Effector memory CD4-positive, alpha-beta T cell (primary cell): Measurements from ENCODE around the gene CGB3.

ENCODE experiments used
- DNase-seq, 3 donors: peaks; one replicate each; pipeline ENCODE4 v3.0.0-alpha.2; 2020
- H3K27ac ChIP-seq: 2 replicates; pipeline ENCODE4 v1.7.0; 2013; ENCODE audit warnings: mild to moderate bottlenecking, low read length, moderate library complexity; ENCODE audit not compliant: insufficient read depth, poor library complexity, severe bottlenecking
- H3K27me3 ChIP-seq: replicated peaks from 2 replicates; pipeline ENCODE4 v1.7.0; 2013; ENCODE audit warnings: mild to moderate bottlenecking, low read length; ENCODE audit not compliant: insufficient read depth, control insufficient read depth, poor library complexity, severe bottlenecking
- H3K36me3 ChIP-seq: 2 replicates; pipeline ENCODE4 v1.7.0; 2013; ENCODE audit warnings: mild to moderate bottlenecking, low read length, moderate library complexity; ENCODE audit not compliant: control insufficient read depth, insufficient read depth
- H3K4me1 ChIP-seq: 2 replicates; pipeline ENCODE4 v1.7.0; 2013; ENCODE audit warnings: low read length, mild to moderate bottlenecking; ENCODE audit not compliant: control insufficient read depth, insufficient read depth, poor library complexity, severe bottlenecking
- H3K4me3 ChIP-seq: 2 replicates; pipeline ENCODE4 v1.7.0; 2013; ENCODE audit warnings: low read length, low read depth, mild to moderate bottlenecking; ENCODE audit not compliant: insufficient read depth, poor library complexity, severe bottlenecking
- H3K9me3 ChIP-seq: 2 replicates; pipeline ENCODE4 v1.7.0; 2013; ENCODE audit warnings: mild to moderate bottlenecking, low read length, moderate library complexity; ENCODE audit not compliant: control insufficient read depth

CGB3 gene

DNA sequence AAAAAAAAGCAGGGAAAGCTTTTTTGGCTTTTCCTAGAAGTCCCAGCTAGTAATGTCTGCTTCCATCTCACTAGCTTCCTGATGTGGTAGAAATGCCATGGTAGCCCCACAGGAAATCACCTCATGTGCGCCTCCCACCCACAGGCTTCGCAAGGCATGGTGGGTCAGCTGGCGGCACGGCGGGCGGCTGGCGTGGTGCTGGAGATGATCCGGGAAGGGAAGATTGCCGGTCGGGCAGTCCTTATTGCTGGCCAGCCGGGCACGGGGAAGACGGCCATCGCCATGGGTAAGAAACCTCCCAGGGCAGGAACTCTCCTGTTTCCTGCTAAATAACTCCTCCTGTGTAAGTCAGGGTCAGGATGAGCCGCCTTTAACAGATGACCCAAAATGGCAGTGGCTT lies 20.0 kb downstream of the CGB3 start:
- peaks cover 40% of the 10 kb centered on the region for H3K36me3 ChIP-seq
- no peak overlapping the region for H3K27ac ChIP-seq
- H3K9me3 ChIP-seq = no peaks in the 10 kb centered on the region
- H3K4me3 ChIP-seq = no peak overlapping the region
- no peak for DNase-seq
- H3K27me3 ChIP-seq = no peaks in the 10 kb centered on the region
- H3K4me1 ChIP-seq = no peaks in the 10 kb centered on the region

GRCh38 chr19:48999481-49000325 lies 24.4 kb downstream of the CGB3 start:
- H3K4me1 ChIP-seq = no peaks in the 10 kb centered on the region
- DNase-seq = peak; percentile 42 to 54 (median 42)
- no peaks in the 10 kb centered on the region for H3K27me3 ChIP-seq
- no peaks in the 10 kb centered on the region for H3K9me3 ChIP-seq
- peaks cover 17% of the 10 kb centered on the region for H3K36me3 ChIP-seq
- no peak overlapping the region for H3K27ac ChIP-seq
- no peak overlapping the region for H3K4me3 ChIP-seq

DNA sequence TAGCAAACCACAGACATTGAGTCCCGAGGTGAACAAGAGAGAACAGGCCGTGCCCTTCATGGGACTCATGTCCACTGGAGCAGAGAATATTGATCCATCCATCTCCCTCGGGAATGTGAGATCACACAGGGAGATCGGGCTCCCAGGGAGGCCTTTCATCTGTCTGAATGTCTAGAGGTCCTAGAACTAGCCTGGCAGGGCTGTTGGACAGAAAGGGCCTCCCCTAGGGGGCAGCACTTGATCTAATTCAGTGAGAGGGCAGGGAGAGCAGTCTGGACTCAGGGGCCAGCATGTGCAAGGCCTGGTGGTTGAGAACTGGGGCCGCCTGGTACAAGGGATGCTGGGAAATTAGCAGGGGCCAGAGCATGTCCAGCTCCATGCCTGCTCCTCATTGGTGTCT lies 26.2 kb downstream of the CGB3 start:
- H3K27ac ChIP-seq = no peak overlapping the region
- H3K36me3 ChIP-seq = peaks cover 2% of the 10 kb centered on the region
- peaks cover 8% of the 10 kb centered on the region for H3K4me1 ChIP-seq
- no peaks in the 10 kb centered on the region for H3K9me3 ChIP-seq
- peak in 1 of 3 donors; percentile 18 for DNase-seq
- no peaks in the 10 kb centered on the region for H3K27me3 ChIP-seq
- no peak overlapping the region for H3K4me3 ChIP-seq

GRCh38 chr19:48994035-48994386 lies 30.1 kb downstream of the CGB3 start:
- peak overlapping the region; percentile 82 for H3K27ac ChIP-seq
- DNase-seq = no peak
- H3K4me1 ChIP-seq = peaks cover 26% of the 10 kb centered on the region
- H3K27me3 ChIP-seq = no peaks in the 10 kb centered on the region
- H3K36me3 ChIP-seq = no peaks in the 10 kb centered on the region
- peak overlapping the region; percentile 72 for H3K4me3 ChIP-seq
- H3K9me3 ChIP-seq = no peaks in the 10 kb centered on the region

- Histone ChIP-seq H3K27me3 (no peaks in the 10 kb centered on the region), H3K4me1 (peaks cover 26% of the 10 kb centered on the region), H3K36me3 (peaks cover 3% of the 10 kb centered on the region), H3K4me3 (peak within 1 kb of the TSS; percentile 72), H3K9me3 (no peaks in the 10 kb centered on the region), H3K27ac (peak within 1 kb of the TSS; percentile 82)
- DNase-seq = peak; percentile 98
Observed at GRCh38 chr19:48993175-48994034, 30.7 kb downstream of the CGB3 start, which contains the start of the genes GYS1 and RUVBL2. Gene GYS1 (minus strand): TSS chr19:48993309. CDS start chr19:48993112, 197 bp downstream. Gene RUVBL2 (plus strand): TSS chr19:48993887. CDS start chr19:48993912, 25 bp downstream.

DNA sequence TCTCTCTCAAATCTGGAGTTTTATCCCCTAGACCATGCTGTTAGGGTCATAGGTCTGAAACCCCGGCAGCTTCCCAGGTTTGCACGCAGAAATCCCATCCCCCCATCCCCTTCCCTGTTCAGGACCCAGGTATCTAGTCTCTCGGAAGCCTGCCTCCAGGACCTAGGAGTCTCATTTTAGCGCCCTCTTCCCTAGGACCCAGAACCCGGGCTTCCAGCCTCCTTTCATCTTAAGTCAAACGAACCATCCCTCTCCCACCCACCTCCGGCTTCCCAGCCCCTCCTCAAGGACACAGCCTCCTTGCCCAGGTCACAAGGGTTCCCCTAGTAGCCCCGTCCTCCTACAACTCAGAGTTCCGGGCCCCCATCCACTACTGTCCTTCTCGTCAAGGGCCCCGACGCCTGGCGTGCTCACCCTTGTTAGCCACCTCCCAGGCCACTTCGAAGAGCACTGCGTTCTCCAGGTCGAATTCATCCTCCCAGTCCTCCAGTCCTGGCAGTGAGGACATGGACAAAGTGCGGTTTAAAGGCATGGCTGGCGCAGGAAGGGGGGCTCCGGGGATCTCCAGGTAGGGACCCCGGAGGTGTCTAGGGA lies 31.5 kb downstream of the CGB3 start:
- H3K27me3 ChIP-seq = no peaks in the 10 kb centered on the region
- DNase-seq = peak in 1 of 3 donors; percentile 3
- no peaks in the 10 kb centered on the region for H3K9me3 ChIP-seq
- peaks cover 26% of the 10 kb centered on the region for H3K4me1 ChIP-seq
- peak overlapping the region; percentile 72 for H3K4me3 ChIP-seq
- H3K36me3 ChIP-seq = peaks cover 5% of the 10 kb centered on the region
- peak overlapping the region; percentile 74 for H3K27ac ChIP-seq

- H3K4me3 ChIP-seq = peak overlapping the region; percentile 72
- no peaks in the 10 kb centered on the region for H3K9me3 ChIP-seq
- H3K27ac ChIP-seq = peak overlapping the region; percentile 74
- peaks cover 5% of the 10 kb centered on the region for H3K36me3 ChIP-seq
- no peak for DNase-seq
- no peaks in the 10 kb centered on the region for H3K27me3 ChIP-seq
- H3K4me1 ChIP-seq = peaks cover 26% of the 10 kb centered on the region
Observed at GRCh38 chr19:48991873-48992580, 32.1 kb downstream of the CGB3 start.

GRCh38 chr19:48991011-48991609 lies 33.0 kb downstream of the CGB3 start:
- Histone ChIP-seq H3K27ac (no peak overlapping the region), H3K4me1 (peaks cover 26% of the 10 kb centered on the region), H3K27me3 (no peaks in the 10 kb centered on the region), H3K36me3 (peaks cover 5% of the 10 kb centered on the region), H3K9me3 (no peaks in the 10 kb centered on the region), H3K4me3 (no peak overlapping the region)
- DNase-seq = no peak

DNA sequence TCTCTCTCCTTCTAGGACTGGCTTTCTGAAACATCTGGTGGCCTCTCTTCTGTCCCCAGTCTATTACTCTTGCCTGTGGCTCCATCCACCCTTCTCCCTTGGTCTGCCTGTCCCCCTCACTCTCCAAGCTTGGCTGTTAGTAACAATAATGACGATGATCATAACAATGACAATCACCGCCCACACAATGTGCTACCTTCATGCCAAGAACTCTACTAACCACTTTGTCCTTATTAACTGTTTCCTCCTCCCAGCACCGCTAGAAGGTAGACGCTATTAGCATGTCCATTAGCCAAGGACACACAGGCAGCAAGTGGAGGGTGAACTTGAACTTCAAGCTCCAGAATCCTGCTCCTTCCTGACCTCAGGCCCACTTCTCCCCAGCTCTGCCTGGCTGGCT lies 33.7 kb downstream of the CGB3 start:
- peaks cover 26% of the 10 kb centered on the region for H3K4me1 ChIP-seq
- H3K4me3 ChIP-seq = no peak overlapping the region
- H3K9me3 ChIP-seq = no peaks in the 10 kb centered on the region
- no peak for DNase-seq
- peaks cover 5% of the 10 kb centered on the region for H3K36me3 ChIP-seq
- no peak overlapping the region for H3K27ac ChIP-seq
- H3K27me3 ChIP-seq = no peaks in the 10 kb centered on the region
